Left renal cortex interstitium (tissue), 4 donors: ENCODE data around the gene PPM1M. TPM values are rescaled to one million over a fixed set of nuclear protein-coding genes. Genes with fewer than 3 reads are reported as not detected.
A peak's percentile ranks its signal among the peaks of the same experiment; 100 is the strongest.

Experiments
- DNase-seq, 4 donors: peaks; one replicate each; pipeline ENCODE4 v3.0.0-alpha.2; 2013; ENCODE audit warnings: low read depth in 4 of 4, low spot score in 2 of 4, missing footprints in 1 of 4
- polyA plus RNA-seq, 4 donors: library from polyadenylated mRNA; unstranded; fragments of 120-200 nt; gene quantifications; one replicate each; pipeline ENCODE4 v1.2.1, GENCODE V29; 2013; ENCODE audit not compliant: insufficient read length in 4 of 4

The PPM1M gene, protein sequence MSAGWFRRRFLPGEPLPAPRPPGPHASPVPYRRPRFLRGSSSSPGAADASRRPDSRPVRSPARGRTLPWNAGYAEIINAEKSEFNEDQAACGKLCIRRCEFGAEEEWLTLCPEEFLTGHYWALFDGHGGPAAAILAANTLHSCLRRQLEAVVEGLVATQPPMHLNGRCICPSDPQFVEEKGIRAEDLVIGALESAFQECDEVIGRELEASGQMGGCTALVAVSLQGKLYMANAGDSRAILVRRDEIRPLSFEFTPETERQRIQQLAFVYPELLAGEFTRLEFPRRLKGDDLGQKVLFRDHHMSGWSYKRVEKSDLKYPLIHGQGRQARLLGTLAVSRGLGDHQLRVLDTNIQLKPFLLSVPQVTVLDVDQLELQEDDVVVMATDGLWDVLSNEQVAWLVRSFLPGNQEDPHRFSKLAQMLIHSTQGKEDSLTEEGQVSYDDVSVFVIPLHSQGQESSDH
- polyA plus RNA-seq, result 10 to 100 TPM; 19.3 to 22.3 (median 20.0) TPM

DNA sequence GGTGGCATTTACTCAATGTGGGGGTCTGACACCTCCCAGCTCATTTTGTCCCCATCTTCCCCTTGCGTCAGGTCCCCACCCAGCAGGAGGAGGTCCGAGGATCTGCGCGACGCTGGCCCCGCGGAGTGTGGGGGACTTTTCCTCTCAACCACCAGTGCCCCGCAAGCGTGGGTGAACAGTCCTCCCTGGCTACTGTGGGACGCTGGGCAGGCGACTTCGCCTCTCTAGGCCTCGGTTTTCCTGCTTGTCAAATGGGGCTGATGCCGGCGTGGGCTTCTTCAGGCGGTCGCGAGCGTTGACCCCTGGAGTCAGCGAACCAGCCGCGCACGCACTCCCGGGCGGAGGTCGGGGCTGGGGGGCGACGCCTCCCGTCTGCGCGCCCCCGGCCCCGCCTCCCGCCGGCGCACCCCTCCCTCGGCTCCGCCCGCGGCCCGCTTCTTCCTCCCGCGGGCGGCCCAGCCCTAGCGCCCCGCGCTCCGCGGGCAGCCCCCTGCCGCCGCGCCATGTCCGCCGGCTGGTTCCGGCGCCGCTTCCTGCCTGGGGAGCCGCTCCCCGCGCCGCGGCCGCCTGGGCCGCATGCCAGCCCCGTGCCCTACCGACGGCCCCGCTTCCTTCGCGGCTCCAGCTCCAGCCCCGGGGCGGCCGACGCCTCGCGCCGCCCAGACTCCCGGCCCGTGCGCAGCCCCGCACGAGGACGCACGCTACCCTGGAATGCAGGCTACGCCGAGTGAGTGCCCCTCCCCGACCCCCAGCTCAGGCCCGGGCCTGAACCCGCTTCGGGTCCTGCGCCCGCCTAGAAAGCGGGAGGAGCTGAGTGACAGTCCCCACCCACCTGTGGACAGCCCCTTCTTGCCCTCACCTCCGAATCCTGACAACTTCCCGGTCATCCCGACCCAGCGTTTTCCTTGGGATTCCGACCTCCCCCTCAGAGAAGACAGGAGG lies at the start of gene PPM1M:
PPM1M (plus strand) TSS at position 438 of the 942 bp plus-strand sequence; CDS start at position 504, 66 bp downstream.
- no peak for DNase-seq

DNA sequence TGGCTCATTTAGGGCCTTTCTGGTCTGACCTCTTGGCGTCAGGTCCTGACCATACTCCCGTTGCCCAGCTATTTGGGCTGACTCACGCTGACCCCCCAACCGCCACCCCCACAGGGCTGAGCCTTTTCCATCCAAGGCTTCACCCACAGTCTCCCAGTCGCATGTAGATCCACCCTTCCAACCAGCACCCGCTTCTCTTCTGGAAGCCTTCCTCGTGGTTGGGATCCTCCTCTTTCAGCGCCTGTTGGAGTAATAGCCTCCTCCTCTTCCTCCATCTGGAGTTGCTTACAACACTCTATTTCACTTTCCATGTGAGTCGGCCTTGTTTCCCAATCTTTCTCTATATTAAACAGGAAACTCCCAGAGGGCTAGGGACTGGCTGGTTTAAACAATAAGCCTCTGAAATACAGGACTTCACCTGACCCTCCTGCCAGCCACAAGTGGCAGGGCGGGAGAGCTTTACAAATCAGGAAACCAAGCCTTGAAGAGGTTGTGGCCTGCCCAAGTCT lies 49.7 kb upstream of the PPM1M start:
- DNase-seq, result no peak

DNA sequence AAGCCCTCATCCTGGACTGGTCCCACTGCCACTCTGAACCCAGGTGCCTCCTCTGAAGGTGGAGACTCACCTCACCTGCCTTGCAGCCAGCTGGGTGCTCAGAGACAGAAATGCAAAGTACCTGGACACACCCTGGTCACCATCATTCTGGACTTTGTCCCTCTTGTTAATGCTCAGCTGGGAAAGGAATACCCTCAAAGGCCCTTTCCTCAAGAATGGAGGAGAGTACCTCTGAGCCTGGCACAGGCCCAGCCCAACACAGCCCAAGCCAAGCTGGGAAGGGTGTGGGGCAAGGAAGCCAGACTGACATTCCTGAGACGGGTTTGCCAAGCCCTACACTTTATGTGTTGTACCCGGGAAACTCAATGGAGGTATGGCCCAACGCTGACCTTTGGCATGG lies 48.6 kb upstream of the PPM1M start:
- no peak for DNase-seq

DNA sequence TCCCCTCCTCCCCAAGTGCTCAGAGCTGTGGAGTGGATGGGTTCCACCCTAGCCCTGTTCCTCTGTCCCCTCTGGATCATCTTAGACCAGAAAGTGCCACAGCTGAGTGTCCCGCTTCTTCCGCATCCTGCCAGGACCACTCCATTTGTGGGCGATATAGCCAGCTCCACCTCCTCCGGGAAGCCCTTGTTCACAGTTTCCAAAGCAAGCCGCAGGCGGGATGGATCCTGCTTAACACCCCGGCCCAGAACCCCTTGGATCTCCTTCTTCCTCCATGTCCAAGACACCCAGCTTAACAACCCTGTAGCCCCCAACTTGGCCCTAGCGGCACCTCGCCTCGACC lies 48.1 kb upstream of the PPM1M start:
- no peak for DNase-seq

DNA sequence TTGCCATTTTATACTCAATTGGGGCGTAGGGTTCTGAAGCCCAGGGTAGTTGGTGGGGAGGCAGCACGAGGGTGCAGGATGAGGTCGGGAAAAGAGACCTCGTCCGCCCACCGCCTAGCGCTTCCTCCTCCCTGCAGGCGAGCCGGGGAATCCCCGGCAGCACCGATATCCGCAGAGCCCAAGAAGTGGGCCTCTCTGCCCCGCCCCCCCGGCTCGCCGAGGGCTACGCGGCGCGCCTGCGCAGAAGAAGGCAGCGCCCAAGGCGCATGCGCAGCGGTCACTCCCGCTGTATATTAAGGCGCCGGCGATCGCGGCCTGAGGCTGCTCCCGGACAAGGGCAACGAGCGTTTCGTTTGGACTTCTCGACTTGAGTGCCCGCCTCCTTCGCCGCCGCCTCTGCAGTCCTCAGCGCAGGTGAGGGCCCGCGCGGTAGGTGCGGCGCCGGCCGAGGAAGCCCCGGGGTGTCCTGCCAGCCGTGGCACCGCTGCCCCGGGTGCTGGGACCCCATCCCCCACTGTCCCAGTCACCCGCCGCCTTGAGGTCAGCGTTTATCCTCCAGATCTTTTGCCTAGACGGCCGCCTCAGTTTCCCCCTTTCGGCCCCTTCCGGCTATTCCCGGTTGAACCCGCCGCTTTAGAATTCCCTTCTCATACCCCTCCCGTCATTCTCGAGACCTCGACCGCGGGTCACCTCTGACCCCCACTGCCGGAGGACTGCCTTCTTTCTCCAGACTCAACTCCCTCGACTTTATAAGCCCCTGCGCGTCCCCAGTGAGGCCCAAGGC lies 47.5 kb upstream of the PPM1M start, which contains the start of gene ALAS1:
ALAS1 (plus strand) TSS at position 319 of the 784 bp plus-strand sequence. CDS start 1,082 bp downstream, outside the sequence.
- peak; percentile 68 to 90 (median 84) for DNase-seq

DNA sequence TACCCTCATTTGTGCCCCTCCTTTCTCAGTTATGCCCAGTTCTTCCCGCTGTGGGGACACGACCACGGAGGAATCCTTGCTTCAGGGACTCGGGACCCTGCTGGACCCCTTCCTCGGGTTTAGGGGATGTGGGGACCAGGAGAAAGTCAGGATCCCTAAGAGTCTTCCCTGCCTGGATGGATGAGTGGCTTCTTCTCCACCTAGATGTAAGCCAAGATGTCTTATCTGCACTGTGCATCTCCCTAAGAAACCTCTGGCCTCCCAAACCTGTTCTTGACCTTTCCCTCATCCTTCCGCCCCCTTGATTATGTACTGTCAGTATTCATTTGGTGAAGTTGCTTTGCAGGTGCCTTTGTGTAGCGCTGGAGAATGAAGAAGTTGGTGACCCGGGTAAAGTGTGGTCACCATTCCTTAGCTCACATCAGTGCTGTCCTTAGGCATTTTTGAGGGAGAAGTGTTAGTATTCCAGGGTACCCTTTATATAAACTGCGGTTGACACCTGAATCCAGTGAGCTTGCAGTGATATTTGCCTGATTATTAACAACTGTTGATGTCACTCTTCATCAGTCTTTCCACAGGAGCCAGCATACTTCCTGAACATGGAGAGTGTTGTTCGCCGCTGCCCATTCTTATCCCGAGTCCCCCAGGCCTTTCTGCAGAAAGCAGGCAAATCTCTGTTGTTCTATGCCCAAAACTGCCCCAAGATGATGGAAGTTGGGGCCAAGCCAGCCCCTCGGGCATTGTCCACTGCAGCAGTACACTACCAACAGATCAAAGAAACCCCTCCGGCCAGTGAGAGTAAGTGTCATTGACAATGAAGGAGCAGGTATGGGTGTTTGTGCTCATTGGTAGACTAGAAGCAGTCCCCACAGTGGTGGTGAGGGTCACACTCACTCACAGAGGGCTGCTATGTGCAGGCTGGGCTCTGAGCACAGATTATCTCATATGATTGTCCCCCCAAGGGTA lies 46.6 kb upstream of the PPM1M start:
- DNase-seq, result no peak

DNA sequence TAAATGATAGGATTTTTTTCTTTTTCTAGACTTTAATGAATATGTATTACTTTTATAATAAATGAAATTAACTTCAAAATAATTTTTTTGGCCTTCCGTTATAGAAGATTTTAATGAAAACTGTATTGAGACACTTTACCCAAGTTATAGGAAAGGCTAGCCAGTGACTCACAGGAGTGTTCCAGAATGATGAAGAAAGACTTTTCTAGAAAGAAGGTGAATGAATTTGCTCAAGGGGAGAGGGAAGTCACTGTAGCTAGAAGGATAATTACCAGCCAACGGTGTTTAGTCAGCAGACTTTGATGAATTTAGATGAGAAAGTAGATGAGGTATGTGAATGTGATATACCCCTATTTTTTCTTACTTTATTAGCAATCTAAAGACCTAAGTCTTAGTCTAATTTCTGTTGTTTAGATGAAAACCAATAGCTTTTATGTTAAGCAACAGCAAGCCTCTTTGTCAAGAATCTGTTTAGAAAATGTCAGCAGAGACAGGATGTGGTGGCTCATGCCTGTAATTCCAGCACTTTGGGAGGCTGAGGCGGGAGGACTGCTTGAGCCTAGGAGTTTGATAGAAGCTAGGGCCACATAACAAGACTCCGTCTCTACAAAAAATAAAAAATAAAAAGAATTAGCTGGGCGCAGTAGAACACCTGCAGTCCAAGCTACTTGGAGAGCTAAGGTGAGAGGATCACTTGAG lies 44.4 kb upstream of the PPM1M start:
- DNase-seq, result no peak

DNA sequence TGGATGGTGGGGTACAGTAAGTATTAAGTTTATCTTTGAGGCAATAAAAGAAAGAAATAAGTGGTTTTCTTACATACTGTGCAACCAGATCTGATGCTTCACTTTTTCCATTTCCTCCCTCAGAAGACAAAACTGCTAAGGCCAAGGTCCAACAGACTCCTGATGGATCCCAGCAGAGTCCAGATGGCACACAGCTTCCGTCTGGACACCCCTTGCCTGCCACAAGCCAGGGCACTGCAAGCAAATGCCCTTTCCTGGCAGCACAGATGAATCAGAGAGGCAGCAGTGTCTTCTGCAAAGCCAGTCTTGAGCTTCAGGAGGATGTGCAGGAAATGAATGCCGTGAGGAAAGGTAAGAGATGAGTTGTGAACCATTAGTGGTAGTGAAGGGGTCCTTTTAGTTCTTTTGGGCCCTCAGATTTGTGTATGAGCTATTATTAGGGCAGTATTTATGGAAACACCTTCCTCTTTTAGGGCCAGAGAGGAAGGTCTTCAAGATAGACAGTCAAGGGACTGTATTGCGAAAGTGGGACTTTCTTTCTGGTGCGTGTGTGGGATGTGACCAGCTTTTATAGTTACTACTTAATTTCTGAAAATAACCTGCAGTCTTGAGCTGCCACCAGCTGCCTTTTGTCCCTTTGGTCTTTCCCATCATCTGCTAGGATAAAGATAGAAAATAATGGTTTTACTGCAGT lies 43.0 kb upstream of the PPM1M start:
- DNase-seq, result no peak

DNA sequence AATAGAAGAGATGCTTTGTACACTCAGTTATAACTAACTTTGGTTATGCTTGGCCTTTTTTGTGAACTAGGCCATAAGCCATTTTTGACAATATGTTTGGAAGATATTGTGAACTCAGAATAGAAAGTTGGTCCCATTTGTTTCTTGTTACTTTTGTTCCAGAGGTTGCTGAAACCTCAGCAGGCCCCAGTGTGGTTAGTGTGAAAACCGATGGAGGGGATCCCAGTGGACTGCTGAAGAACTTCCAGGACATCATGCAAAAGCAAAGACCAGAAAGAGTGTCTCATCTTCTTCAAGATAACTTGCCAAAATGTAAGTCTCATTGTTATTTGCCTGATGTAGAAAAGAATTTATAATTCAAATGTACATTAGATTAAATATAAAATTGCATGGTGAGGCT lies 41.9 kb upstream of the PPM1M start:
- no peak for DNase-seq

DNA sequence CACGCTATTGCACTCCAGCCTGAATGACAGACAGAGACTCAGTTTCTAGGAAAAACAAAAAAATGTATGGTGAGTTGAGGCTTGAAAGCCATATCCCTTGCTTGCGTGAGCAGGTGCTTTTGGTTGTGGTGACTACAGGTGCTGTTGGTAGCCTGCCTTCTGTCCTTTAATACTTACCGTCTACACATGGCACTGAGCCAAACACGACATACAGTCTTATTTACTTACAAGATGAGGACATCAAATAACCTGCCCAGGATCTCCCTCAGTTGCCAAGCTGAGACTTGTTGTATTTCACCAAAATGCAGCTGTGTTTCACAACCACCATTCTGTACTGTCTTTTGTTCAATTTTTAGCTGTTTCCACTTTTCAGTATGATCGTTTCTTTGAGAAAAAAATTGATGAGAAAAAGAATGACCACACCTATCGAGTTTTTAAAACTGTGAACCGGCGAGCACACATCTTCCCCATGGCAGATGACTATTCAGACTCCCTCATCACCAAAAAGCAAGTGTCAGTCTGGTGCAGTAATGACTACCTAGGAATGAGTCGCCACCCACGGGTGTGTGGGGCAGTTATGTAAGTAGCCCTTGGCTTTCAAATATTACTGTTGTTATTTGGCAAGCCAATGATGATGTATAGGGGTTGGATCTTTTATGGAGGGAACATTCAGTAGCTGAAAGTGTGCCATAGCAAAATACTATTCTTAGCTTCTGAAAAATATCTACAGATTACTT lies 41.1 kb upstream of the PPM1M start:
- no peak for DNase-seq

DNA sequence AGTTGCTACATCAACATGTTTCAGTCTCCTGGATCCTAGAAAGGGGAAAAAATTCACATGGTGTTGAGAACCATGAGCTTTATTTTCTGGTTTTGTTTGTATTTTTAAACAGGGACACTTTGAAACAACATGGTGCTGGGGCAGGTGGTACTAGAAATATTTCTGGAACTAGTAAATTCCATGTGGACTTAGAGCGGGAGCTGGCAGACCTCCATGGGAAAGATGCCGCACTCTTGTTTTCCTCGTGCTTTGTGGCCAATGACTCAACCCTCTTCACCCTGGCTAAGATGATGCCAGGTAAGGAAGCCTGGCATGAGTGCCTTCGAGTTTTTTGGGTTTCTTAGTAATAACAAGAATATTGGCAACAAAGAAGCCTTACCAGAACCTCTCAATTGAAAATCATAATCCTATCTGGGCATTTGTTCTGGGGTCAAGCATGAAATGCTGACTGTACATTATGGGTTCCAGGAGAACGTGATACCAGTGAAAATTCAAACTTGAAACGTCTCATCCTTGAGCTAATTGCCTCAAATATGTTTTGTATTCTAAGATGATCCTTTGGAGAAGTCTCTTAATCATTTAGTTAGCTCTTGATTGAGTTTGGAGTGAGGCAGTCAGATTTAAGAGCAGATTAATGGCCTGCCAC lies 39.7 kb upstream of the PPM1M start:
- DNase-seq, result no peak

DNA sequence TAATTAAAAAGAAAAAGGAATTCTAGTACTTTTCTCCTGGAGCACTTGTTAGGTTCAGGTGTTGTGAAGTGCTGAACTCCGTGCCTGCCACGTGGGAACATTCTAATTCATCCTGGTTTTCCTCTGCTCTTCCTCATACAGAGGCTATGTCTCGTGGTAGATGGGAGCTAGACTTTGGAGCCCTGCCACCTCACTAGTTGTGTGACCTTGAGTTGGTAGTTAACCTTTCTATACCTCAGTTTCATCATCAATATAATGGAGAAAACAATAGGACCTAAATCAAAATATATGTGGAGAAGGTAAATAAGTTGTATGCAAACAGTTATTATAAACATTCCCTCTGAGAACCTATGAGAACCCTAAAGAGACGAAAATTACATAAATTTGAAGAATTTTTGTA lies 37.0 kb upstream of the PPM1M start:
- DNase-seq, result no peak

DNA sequence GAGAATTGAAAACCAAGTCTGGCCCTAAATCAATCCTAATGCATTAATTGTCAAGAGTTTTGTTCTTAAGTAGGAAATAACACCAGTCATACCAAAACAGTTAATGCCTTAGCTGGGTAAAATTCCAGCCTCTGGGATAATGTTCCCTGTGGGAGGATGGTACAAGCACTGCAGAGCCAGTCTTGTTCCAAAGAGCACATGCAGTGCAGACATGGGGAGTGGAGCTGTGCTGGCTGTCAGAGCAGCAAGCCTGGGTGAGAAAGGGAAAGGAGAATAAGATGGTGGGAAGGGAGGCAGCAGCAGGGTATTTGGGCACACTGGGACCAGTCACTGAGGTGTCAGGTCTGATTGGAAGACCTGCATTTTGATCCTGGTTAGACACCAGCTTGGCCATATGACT lies 35.5 kb upstream of the PPM1M start:
- DNase-seq, result no peak

DNA sequence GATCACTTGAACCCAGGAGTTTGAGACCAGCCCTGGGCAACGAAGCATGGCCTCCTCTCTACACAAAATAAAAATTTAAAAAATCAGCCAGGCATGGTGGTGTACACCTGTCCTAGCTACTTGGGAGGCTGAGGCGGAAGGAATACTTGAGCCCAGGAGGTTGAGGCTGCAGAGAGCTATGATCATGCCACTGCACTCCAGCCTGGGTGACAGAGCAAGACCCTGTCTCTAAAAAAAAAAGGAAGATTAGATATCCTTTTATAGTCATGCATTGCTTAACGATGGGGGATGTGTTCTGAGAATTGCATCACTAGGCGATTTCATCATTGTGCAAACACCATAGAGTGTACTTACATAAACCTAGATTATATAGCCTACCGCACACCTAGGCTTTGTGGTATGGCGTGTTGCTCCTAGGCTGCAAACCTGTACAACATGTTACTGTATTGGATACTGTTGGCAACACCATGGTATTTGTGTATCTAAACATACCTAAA lies 35.0 kb upstream of the PPM1M start:
- DNase-seq, result no peak

DNA sequence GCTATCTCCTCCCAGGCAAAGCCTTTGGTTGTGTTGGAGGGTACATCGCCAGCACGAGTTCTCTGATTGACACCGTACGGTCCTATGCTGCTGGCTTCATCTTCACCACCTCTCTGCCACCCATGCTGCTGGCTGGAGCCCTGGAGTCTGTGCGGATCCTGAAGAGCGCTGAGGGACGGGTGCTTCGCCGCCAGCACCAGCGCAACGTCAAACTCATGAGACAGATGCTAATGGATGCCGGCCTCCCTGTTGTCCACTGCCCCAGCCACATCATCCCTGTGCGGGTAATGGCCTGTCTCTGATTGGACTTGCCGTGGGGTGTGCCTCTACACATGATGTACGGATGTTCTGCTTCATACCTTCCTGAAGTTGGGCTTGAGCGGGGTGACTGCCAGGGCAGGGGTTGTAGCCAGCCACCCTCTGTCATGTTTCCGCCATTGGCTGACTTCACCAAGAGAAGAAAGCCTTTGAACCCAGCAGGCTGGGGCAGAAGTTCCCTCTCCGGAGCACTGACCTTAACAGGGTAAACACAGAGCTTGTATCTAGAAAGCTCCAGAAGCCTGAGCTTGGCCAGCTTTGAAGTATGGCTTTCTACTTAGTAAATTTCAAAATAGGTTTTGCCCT lies 34.2 kb upstream of the PPM1M start:
- no peak for DNase-seq

DNA sequence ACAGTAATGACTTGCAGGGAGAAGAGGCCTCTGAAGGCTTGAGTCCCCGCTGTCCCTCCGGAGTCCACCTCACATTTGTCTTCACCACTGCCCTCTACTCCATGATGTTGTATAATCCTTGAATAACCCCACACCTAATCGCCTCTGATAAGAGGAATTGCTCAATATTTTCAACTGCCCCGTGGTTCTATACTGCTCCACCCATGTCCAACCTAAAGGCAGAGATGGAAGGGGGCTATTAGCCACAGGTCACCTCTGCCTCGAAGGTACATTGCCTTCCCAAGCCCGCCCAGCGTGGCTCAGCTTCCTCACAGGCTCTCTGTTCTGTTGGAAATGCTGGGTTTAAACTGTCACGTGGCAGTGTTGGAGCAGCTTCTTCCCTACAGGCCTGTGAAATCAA lies 32.6 kb upstream of the PPM1M start:
- DNase-seq, result no peak
